Breast epithelium (tissue), 3 donors: ENCODE measurements around the gene SDK1.

ENCODE experiments used
- POLR2A ChIP-seq: fragments of 450-650 bp; IDR thresholded peaks from one replicate; pipeline ENCODE4 v1.6.1; 2016; ENCODE audit warnings: antibody characterized with exemption, mild to moderate bottlenecking, moderate library complexity
- POLR2AphosphoS5 ChIP-seq, 3 donors: sonication (generic); formaldehyde crosslinking; IDR thresholded peaks; one replicate each; pipeline ENCODE4 v1.6.1; 2017; ENCODE audit warnings: antibody characterized with exemption in 3 of 3
- TF ChIP-seq, protein P1 (sequence below), 3 donors: fragments of 450-650 bp; IDR thresholded peaks; one replicate each; pipeline ENCODE4 v1.5.1; 2016 to 2017; ENCODE audit warnings: antibody characterized with exemption in 3 of 3, mild to moderate bottlenecking in 3 of 3, moderate library complexity in 3 of 3

DNA sequence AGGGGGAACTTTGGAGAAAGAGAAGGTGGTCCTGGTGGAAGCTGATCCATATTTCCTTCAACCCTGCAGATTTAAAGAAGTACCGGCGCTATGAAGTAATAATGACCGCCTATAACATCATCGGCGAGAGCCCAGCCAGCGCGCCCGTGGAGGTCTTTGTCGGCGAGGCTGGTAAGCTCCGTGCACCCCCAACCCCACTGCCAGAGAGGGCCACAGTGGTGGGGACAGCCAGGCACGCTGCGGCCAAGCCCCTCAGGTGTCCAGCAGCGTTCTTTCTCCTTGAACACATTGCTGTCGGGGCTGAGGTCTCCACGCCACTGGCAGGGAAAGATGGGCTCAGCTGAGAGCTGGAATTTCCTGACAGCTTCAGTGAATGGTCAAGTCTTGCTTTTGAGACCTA is 877.4 kb downstream of the SDK1 start:
- TF ChIP-seq POLR2A (no peak), POLR2AphosphoS5 (IDR thresholded peaks at IDR 0.05) (no peak)
- TF ChIP-seq, protein P1, sequence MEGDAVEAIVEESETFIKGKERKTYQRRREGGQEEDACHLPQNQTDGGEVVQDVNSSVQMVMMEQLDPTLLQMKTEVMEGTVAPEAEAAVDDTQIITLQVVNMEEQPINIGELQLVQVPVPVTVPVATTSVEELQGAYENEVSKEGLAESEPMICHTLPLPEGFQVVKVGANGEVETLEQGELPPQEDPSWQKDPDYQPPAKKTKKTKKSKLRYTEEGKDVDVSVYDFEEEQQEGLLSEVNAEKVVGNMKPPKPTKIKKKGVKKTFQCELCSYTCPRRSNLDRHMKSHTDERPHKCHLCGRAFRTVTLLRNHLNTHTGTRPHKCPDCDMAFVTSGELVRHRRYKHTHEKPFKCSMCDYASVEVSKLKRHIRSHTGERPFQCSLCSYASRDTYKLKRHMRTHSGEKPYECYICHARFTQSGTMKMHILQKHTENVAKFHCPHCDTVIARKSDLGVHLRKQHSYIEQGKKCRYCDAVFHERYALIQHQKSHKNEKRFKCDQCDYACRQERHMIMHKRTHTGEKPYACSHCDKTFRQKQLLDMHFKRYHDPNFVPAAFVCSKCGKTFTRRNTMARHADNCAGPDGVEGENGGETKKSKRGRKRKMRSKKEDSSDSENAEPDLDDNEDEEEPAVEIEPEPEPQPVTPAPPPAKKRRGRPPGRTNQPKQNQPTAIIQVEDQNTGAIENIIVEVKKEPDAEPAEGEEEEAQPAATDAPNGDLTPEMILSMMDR (IDR thresholded peaks at IDR 0.05) = no peak
